Smooth muscle cell (in vitro differentiated cells): ENCODE results near the gene HLCS. TPM values are rescaled to one million over a fixed set of nuclear protein-coding genes. Genes with fewer than 3 reads are reported as not detected.

Experiments used
- DNase-seq: peaks from one replicate; lab custom pipeline; 2025; ENCODE audit not compliant: unreplicated experiment; lab: John Stamatoyannopoulos, UW
- H2AFZ ChIP-seq: fragments of 200-600 bp; sonication (generic); 2 replicates; pipeline ENCODE4 v1.6.0; 2016; ENCODE audit warnings: antibody characterized with exemption, low read depth, mild to moderate bottlenecking
- H3F3A ChIP-seq: fragments of 200-600 bp; sonication (generic); 2 replicates; pipeline ENCODE4 v1.6.0; 2017; ENCODE audit warnings: antibody characterized with exemption, low read depth
- H3K27ac ChIP-seq: fragments of 200-600 bp; sonication (generic); 2 replicates; pipeline ENCODE4 v1.5.1; 2016; ENCODE audit warnings: low read depth, mild to moderate bottlenecking
- H3K27me3 ChIP-seq: fragments of 200-600 bp; sonication (generic); 2 replicates; pipeline ENCODE4 v1.6.1; 2016; ENCODE audit warnings: low read depth, mild to moderate bottlenecking
- H3K36me3 ChIP-seq: fragments of 200-600 bp; sonication (generic); 2 replicates; pipeline ENCODE4 v1.5.1; 2016; ENCODE audit warnings: low read depth
- H3K4me1 ChIP-seq: fragments of 200-600 bp; sonication (generic); 2 replicates; pipeline ENCODE4 v1.5.1; 2016; ENCODE audit warnings: low read depth
- H3K4me2 ChIP-seq: fragments of 200-600 bp; sonication (generic); 2 replicates; pipeline ENCODE4 v1.6.0; 2016; ENCODE audit warnings: mild to moderate bottlenecking
- H3K4me3 ChIP-seq: fragments of 200-600 bp; sonication (generic); 2 replicates; pipeline ENCODE4 v1.5.1; 2016; ENCODE audit warnings: mild to moderate bottlenecking
- H3K79me2 ChIP-seq: fragments of 200-600 bp; sonication (generic); 2 replicates; pipeline ENCODE4 v1.6.0; 2016; ENCODE audit warnings: low read depth, mild to moderate bottlenecking
- H3K9ac ChIP-seq: fragments of 200-600 bp; sonication (generic); 2 replicates; pipeline ENCODE4 v1.6.0; 2016; ENCODE audit warnings: low read depth
- H3K9me3 ChIP-seq: fragments of 200-600 bp; sonication (generic); replicated peaks from 2 replicates; pipeline ENCODE4 v1.5.1; 2016; ENCODE audit warnings: low read depth
- H4K20me1 ChIP-seq: fragments of 200-600 bp; sonication (generic); 2 replicates; pipeline ENCODE4 v1.6.0; 2016; ENCODE audit warnings: low read depth
- CTCF ChIP-seq: fragments of 200-600 bp; sonication (generic); IDR thresholded peaks from 2 replicates; pipeline ENCODE4 v1.5.1; 2017; ENCODE audit warnings: borderline replicate concordance, mild to moderate bottlenecking, antibody characterized with exemption; ENCODE audit not compliant: insufficient read depth, poor library complexity, severe bottlenecking
- WGBS: methylation state at CpG from one replicate; pipeline ENCODE4 v1.1.7; 2016; ENCODE audit warnings: low lambda C conversion rate; 5-methylcytosine and 5-hydroxymethylcytosine counted together
- polyA plus RNA-seq: library from polyadenylated mRNA; unstranded; fragments of >200 nt; fragmentation: Nextera tagmentation; extraction: Ambion mirVana; gene quantifications from 2 replicates; pipeline ENCODE4 v1.2.1, GENCODE V29; 2016
- total RNA-seq: library from RNA; depleted of rRNA; stranded (reverse); fragments of >200 nt; gene quantifications from 2 replicates; pipeline ENCODE4 v1.2.3, GENCODE V29; 2014

The HLCS gene
- total and polyA plus RNA-seq, 2 experiments from 2014 or later, result 7.5 to 20.6 TPM

GRCh38 chr21:36743008-36743407, 223.5 kb downstream of the HLCS start:
- DNase-seq, result no peak
- peaks cover 19% of the 10 kb centered on the region for H3K27me3 ChIP-seq
- H3F3A ChIP-seq, result no peaks in the 10 kb centered on the region
- no peaks in the 10 kb centered on the region for H3K36me3 ChIP-seq
- no peaks in the 10 kb centered on the region for H4K20me1 ChIP-seq
- 95% methylated on average over 7 of the region's 7 CpGs for WGBS
- H3K9me3 ChIP-seq, result no peaks in the 10 kb centered on the region
- H3K9ac ChIP-seq, result no peak overlapping the region
- H3K4me3 ChIP-seq, result no peak overlapping the region
- H3K4me1 ChIP-seq, result peaks cover under 1% of the 10 kb centered on the region
- no peak overlapping the region for H2AFZ ChIP-seq
- H3K27ac ChIP-seq, result no peak overlapping the region
- no peaks in the 10 kb centered on the region for H3K79me2 ChIP-seq
- no peak for TF ChIP-seq CTCF
- no peak overlapping the region for H3K4me2 ChIP-seq

- Histone ChIP-seq H3K9ac (no peak overlapping the region), H4K20me1 (no peaks in the 10 kb centered on the region), H3K4me1 (no peaks in the 10 kb centered on the region), H3K4me2 (no peak overlapping the region), H3K27ac (no peak overlapping the region), H3K4me3 (no peak overlapping the region), H3K9me3 (no peaks in the 10 kb centered on the region), H3F3A (no peaks in the 10 kb centered on the region), H2AFZ (no peak overlapping the region), H3K27me3 (peaks cover 9% of the 10 kb centered on the region), H3K36me3 (no peaks in the 10 kb centered on the region), H3K79me2 (no peaks in the 10 kb centered on the region)
- 95% methylated on average over 21 of the region's 21 CpGs for WGBS
- DNase-seq, result no peak
- no peak for TF ChIP-seq CTCF
Measured at GRCh38 chr21:36741506-36741905, 225.0 kb downstream of the HLCS start.

GRCh38 chr21:36738489-36739126, 227.9 kb downstream of the HLCS start:
- H3K4me1 ChIP-seq, result no peaks in the 10 kb centered on the region
- H3K79me2 ChIP-seq, result no peaks in the 10 kb centered on the region
- DNase-seq, result no peak
- no peaks in the 10 kb centered on the region for H3K27me3 ChIP-seq
- no peaks in the 10 kb centered on the region for H3K36me3 ChIP-seq
- no peaks in the 10 kb centered on the region for H4K20me1 ChIP-seq
- H2AFZ ChIP-seq, result no peak overlapping the region
- no peak overlapping the region for H3K9ac ChIP-seq
- no peak for TF ChIP-seq CTCF
- WGBS, result 81% methylated on average over 12 of the region's 12 CpGs
- H3K27ac ChIP-seq, result no peak overlapping the region
- H3K9me3 ChIP-seq, result no peaks in the 10 kb centered on the region
- no peak overlapping the region for H3K4me3 ChIP-seq
- H3F3A ChIP-seq, result no peaks in the 10 kb centered on the region
- no peak overlapping the region for H3K4me2 ChIP-seq

GRCh38 chr21:36735724-36736320, 230.6 kb downstream of the HLCS start:
- no peak overlapping the region for H3K9ac ChIP-seq
- no peaks in the 10 kb centered on the region for H3K9me3 ChIP-seq
- WGBS, result 75% methylated on average over 15 of the region's 15 CpGs
- H3K36me3 ChIP-seq, result no peaks in the 10 kb centered on the region
- no peaks in the 10 kb centered on the region for H3K79me2 ChIP-seq
- H3F3A ChIP-seq, result no peaks in the 10 kb centered on the region
- H3K4me1 ChIP-seq, result no peaks in the 10 kb centered on the region
- no peaks in the 10 kb centered on the region for H3K27me3 ChIP-seq
- H3K4me3 ChIP-seq, result no peak overlapping the region
- H3K27ac ChIP-seq, result no peak overlapping the region
- no peak for TF ChIP-seq CTCF
- H4K20me1 ChIP-seq, result no peaks in the 10 kb centered on the region
- no peak for DNase-seq
- no peak overlapping the region for H2AFZ ChIP-seq
- H3K4me2 ChIP-seq, result no peak overlapping the region
